ENCODE data around the gene ZDHHC14.

Gene ZDHHC14

DNA sequence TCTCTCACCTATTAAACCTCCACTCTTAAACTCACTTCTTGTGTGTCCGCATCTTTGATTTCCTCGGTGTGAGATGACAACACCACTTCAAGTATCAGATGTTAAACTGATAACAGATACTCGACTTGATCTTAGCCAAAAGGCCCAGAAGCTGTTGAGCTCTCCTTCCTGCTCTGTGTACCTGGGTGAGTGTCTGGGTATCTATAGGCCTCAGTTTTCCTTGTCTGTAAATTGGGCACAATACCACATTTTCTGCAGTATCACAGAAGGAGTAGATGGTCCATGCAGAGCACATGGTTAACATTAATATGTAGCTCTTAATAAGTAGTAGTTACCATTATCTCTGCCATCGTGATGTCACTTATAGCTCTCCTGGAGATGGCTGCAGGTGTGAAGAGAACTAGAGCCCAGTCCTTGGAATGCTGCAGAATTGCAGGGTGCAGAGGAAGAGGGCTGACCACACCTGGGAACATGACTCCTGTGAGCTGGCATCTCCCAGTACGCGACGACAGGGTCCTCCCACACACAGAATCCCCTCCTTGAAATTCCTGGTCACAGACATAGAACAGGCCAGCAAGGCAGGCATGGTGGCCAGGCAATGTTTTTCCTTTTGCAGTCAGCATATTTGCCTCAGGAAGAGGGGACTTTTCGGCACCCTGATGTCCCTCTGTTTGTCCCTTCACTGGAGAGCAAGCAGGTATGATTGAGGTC lies 331.8 kb downstream of the ZDHHC14 start:
- ChIA-PET CTCF (interaction anchor here (1.0 to 2.1 kb wide), 2 partner anchors 44 to 160 kb away, joined by 3 to 7 read pairs; no protein-coding TSS in a partner anchor), POLR2A (no interaction called here)
- TF ChIP-seq, protein P1, sequence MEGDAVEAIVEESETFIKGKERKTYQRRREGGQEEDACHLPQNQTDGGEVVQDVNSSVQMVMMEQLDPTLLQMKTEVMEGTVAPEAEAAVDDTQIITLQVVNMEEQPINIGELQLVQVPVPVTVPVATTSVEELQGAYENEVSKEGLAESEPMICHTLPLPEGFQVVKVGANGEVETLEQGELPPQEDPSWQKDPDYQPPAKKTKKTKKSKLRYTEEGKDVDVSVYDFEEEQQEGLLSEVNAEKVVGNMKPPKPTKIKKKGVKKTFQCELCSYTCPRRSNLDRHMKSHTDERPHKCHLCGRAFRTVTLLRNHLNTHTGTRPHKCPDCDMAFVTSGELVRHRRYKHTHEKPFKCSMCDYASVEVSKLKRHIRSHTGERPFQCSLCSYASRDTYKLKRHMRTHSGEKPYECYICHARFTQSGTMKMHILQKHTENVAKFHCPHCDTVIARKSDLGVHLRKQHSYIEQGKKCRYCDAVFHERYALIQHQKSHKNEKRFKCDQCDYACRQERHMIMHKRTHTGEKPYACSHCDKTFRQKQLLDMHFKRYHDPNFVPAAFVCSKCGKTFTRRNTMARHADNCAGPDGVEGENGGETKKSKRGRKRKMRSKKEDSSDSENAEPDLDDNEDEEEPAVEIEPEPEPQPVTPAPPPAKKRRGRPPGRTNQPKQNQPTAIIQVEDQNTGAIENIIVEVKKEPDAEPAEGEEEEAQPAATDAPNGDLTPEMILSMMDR (IDR thresholded peaks at IDR 0.05; ENCODE audit: insufficient read depth, low read length, missing control alignments) = no peak
- H3K4me3 ChIP-seq (ENCODE audit: low read depth, low read length) = no peak overlapping the region
- no peak for DNase-seq (ENCODE audit: low read depth, low spot score)

DNA sequence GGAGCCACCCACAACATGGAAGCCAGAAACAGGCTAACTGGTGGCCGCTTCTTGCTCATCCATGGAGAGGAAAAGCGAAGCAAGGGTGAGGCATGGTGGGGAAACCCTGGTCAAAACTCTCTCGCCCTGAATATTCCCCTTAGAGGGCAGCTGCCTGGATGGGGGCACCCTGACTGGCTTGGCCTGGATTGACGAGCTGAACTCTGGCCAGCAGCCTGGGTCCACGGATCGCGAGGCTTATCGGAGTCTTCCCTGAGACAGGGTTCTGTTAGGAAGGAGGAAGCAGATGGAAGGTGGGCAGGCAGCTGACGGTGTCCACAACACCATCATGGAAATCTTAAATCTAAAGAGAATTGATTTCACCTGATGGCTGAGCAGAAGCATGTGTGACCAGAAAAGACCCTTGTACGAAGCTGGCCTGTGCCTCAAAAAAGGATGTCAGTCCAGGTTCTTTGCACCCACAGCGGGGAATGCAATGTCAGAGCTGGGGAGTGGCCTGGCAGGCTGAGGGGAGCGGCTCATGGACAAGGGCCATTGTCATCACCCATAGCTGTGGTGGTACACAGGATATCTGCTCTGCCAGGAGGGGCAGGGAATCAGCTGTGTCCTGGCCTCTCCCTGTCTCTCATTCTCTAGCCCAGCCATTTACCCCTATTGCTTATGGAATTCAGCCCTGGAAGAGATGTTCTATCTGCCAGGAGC lies 332.6 kb downstream of the ZDHHC14 start:
- no peak overlapping the region for H3K4me3 ChIP-seq (ENCODE audit: low read depth, low read length)
- ChIA-PET CTCF (interaction anchor here (1.0 to 2.1 kb wide), 2 partner anchors 43 to 159 kb away, joined by 3 to 7 read pairs; no protein-coding TSS in a partner anchor), POLR2A (no interaction called here)
- no peak for DNase-seq (ENCODE audit: low read depth, low spot score)
- TF ChIP-seq, protein P1 (IDR thresholded peaks at IDR 0.05; ENCODE audit: insufficient read depth, low read length, missing control alignments) = no peak

DNA sequence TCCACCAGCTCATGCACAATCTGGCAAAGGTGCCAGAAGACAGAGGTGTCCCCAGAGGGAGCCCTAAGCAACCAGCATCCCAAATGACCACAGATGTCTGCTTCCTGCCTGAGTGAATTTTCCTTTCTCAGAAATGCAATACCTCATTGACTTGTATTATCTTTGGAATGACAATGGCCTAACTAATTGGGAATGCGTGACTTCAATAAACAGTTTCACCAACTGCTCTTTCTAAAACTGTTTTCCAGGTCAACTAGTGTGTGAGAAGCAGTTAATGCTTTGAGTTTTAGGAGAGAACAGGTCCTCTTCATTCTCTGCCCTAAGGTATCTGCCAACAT lies 333.1 kb downstream of the ZDHHC14 start:
- H3K4me3 ChIP-seq (ENCODE audit: low read depth, low read length) = no peak overlapping the region
- peak; percentile 69 for DNase-seq (ENCODE audit: low read depth, low spot score)
- POLR2A ChIA-PET = no interaction called here
- CTCF ChIA-PET = interaction anchor here (2.1 kb wide), 1 partner anchor 42 kb away, joined by 7 read pairs; no protein-coding TSS in a partner anchor
- TF ChIP-seq, protein P1 (IDR thresholded peaks at IDR 0.05; ENCODE audit: insufficient read depth, low read length, missing control alignments) = no peak

DNA sequence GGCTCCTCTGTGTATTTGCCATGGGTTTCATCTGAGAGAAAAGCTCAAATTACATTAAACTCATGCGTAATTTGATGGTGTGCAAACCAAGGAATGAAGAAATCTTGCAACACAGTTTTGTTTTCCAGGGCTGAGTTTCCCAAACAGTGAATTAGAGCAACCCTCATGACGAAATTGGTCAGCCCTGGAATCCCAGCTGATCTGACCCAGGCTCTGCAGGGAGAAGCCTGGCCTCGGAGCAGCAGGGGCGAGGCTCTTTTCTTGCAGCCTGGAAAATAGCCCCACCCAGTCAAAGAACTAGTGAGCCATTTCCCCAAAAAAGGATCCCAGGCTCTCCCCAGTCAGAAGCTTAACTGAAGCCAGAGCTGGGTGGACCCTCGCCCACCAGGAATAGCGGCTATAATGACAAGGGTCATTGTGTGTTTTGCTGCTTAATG lies 334.8 kb downstream of the ZDHHC14 start:
- TF ChIP-seq, protein P1 (IDR thresholded peaks at IDR 0.05; ENCODE audit: insufficient read depth, low read length, missing control alignments) = no peak
- ChIA-PET CTCF (interaction anchor here (0.9 to 3.2 kb wide), 2 partner anchors 41 to 158 kb away, joined by 3 to 11 read pairs; no protein-coding TSS in a partner anchor), POLR2A (no interaction called here)
- DNase-seq (ENCODE audit: low read depth, low spot score) = peak; percentile 86
- no peak overlapping the region for H3K4me3 ChIP-seq (ENCODE audit: low read depth, low read length)

DNA sequence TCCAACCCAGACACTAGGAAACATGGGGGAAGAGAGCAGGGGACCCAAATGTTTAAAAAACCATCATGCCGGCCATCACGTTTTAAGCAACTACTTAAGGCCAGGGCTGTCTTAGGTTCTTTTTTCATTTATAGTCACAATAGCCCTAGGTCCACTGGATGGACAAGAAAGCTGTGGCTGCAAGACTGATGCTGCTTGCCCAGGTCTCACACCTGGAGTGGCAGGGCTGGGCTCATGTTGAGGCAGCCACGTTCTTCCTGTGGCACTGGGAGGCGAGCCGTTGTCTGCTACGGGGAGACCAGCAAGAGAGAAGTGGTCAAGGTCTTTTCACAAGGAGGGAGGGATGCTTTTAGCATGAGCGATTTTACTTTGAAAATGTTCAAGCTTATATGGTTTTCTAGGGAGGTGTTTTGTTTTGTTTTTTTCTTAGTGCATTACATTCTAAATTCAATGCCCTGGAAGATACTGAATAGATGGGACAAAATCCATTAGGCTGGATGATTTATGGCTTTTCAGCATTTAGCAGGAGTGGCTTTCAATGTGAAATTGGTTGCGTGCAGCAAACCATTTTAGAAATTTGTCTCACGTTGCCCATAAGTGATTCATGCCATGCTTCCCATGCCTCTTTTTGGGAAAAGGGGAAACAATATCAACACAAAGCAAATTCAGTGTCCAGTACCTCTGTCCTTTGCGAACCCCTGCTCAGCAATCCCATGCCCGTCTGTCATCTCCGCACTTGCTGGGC lies 335.4 kb downstream of the ZDHHC14 start:
- CTCF ChIA-PET = interaction anchor here (0.9 to 3.2 kb wide), 3 partner anchors 40 to 401 kb away, joined by 3 to 11 read pairs (median 3); no protein-coding TSS in a partner anchor
- no peak for DNase-seq (ENCODE audit: low read depth, low spot score)
- POLR2A ChIA-PET = no interaction called here
- TF ChIP-seq, protein P1 (IDR thresholded peaks at IDR 0.05; ENCODE audit: insufficient read depth, low read length, missing control alignments) = no peak
- no peak overlapping the region for H3K4me3 ChIP-seq (ENCODE audit: low read depth, low read length)

All from AG04449 (cell line).